K562 (cell line): Measurements from ENCODE around the gene FMOD. TPM values are rescaled to one million over a fixed set of nuclear protein-coding genes. Genes with fewer than 3 reads are reported as not detected.
A peak's percentile ranks its signal among the peaks of the same experiment; 100 is the strongest.

Experiments
- ARNT ChIP-seq, 2 experiments: fragments of 450-650 bp; IDR thresholded peaks; 2 replicates each; pipeline ENCODE4 v1.6.1; 2016; ENCODE audit warnings: mild to moderate bottlenecking in 1 of 2
- ATF7 ChIP-seq: fragments of 450-650 bp; IDR thresholded peaks from 2 replicates; pipeline ENCODE4 v1.7.1; 2014; ENCODE audit warnings: mild to moderate bottlenecking, moderate library complexity
- DPF2 ChIP-seq: fragments of 450-650 bp; IDR thresholded peaks from 2 replicates; pipeline ENCODE4 v1.6.1; 2016
- EP300 ChIP-seq: IDR thresholded peaks from 2 replicates; pipeline ENCODE4 v1.6.1; 2012; ENCODE audit warnings: low read length, improper control_type of control experiment
- ETV1 ChIP-seq: fragments of 450-650 bp; conservative IDR thresholded peaks from 2 replicates; pipeline ENCODE4 v1.6.1; 2016; ENCODE audit warnings: missing genetic modification characterization, control low read depth, low read depth, missing compliant biosample characterization
- GATAD2B ChIP-seq: fragments of 450-650 bp; IDR thresholded peaks from 2 replicates; pipeline ENCODE4 v1.6.1; 2017; ENCODE audit warnings: mild to moderate bottlenecking, borderline replicate concordance
- HDAC3 ChIP-seq: fragments of 450-650 bp; IDR thresholded peaks from 2 replicates; pipeline ENCODE4 v1.6.1; 2018; ENCODE audit warnings: borderline replicate concordance, mild to moderate bottlenecking, moderate library complexity; ENCODE audit not compliant: partially characterized antibody
- HIVEP1 ChIP-seq: fragments of 250-450 bp; sonication (Bioruptor Pico); IDR thresholded peaks from 2 replicates; pipeline ENCODE4 v1.4.0; 2020; ENCODE audit warnings: mild to moderate bottlenecking
- MBD2 ChIP-seq: sonication (generic); IDR thresholded peaks from 2 replicates; pipeline ENCODE4 v1.6.1; 2016; ENCODE audit warnings: low read depth, borderline replicate concordance
- MTF1 ChIP-seq: fragments of 250-450 bp; sonication (Bioruptor Pico); IDR thresholded peaks from 2 replicates; pipeline ENCODE4 v1.9.0; 2021; ENCODE audit warnings: moderate library complexity, mild to moderate bottlenecking, inconsistent platforms, borderline replicate concordance
- PPARD ChIP-seq: fragments of 250-450 bp; sonication (Bioruptor Pico); IDR thresholded peaks from 2 replicates; pipeline ENCODE4 v1.8.0; 2022; ENCODE audit warnings: inconsistent platforms, mild to moderate bottlenecking, moderate library complexity
- SMAD3 ChIP-seq: fragments of 450-650 bp; formaldehyde crosslinking; conservative IDR thresholded peaks from 2 replicates; pipeline ENCODE4 v1.4.0; 2020; ENCODE audit warnings: mild to moderate bottlenecking
- SMAD4 ChIP-seq: fragments of 250-450 bp; sonication (Bioruptor Pico); conservative IDR thresholded peaks from 2 replicates; pipeline ENCODE4 v1.8.0; 2021; ENCODE audit warnings: inconsistent platforms, mild to moderate bottlenecking, moderate library complexity
- SRSF1 ChIP-seq: fragments of 200-400 bp; formaldehyde crosslinking; IDR thresholded peaks from 2 replicates; pipeline ENCODE4 v1.6.1; 2017; ENCODE audit warnings: mild to moderate bottlenecking, low read depth, low read length, moderate library complexity
- TCF3 ChIP-seq: sonication (generic); formaldehyde crosslinking; IDR thresholded peaks from 2 replicates; pipeline ENCODE4 v1.4.0; 2020; ENCODE audit warnings: mild to moderate bottlenecking, missing genetic modification reagents
- XRCC3 ChIP-seq: fragments of 450-650 bp; IDR thresholded peaks from 2 replicates; pipeline ENCODE4 v1.6.1; 2017; ENCODE audit warnings: mild to moderate bottlenecking, moderate library complexity
- ZEB2 ChIP-seq: fragments of 450-650 bp; IDR thresholded peaks from 2 replicates; pipeline ENCODE4 v1.6.1; 2016
- ZNF551 ChIP-seq: fragments of 250-450 bp; sonication (Bioruptor Pico); IDR thresholded peaks from 2 replicates; pipeline ENCODE4 v1.5.0; 2021; ENCODE audit warnings: mild to moderate bottlenecking, moderate library complexity
- ZNF561 ChIP-seq: fragments of 450-650 bp; formaldehyde crosslinking; conservative IDR thresholded peaks from 2 replicates; pipeline ENCODE4 v1.4.0; 2020; ENCODE audit warnings: mild to moderate bottlenecking, moderate library complexity
- ZSCAN32 ChIP-seq: fragments of 450-650 bp; formaldehyde crosslinking; IDR thresholded peaks from 2 replicates; pipeline ENCODE4 v1.4.0; 2020; ENCODE audit warnings: mild to moderate bottlenecking, moderate library complexity
- polyA plus RNA-seq, 8 experiments: library from polyadenylated mRNA; depleted of rRNA in 4 of 8; stranded (reverse) in 5 of 8; unstranded in 3 of 8; fragments of >200 nt; fragmentation: Nextera tagmentation in 2 of 8; fragmentation: Illumina TruSeq in 1 of 8; extraction: Ambion mirVana in 2 of 8; extraction: Trizol in 1 of 8; gene quantifications; 2 replicates each; pipeline versions ENCODE4 v1.2.1 to v1.2.3, GENCODE V29; 2011 to 2014; ENCODE audit warnings: inconsistent platforms in 1 of 8, missing spikeins in 1 of 8
- total RNA-seq, 7 experiments: library from RNA; depleted of rRNA in 6 of 7; stranded (reverse); fragments of >200 nt in 6 of 7; fragmentation: Illumina TruSeq in 2 of 7; extraction: Trizol in 2 of 7; gene quantifications; 2 replicates each; pipeline versions ENCODE4 v1.2.1 to v1.2.3, GENCODE V29; 2011 to 2021; ENCODE audit warnings: low replicate concordance in 1 of 7
- TF ChIP-seq, protein P1 (sequence below): fragments of 250-450 bp; sonication (Bioruptor Pico); IDR thresholded peaks from 2 replicates; pipeline ENCODE4 v1.8.0; 2021; ENCODE audit warnings: mild to moderate bottlenecking, moderate library complexity
- TF ChIP-seq, protein P2 (sequence below), 2 experiments: fragments of 250-450 bp in 1 of 2; fragments of 450-650 bp in 1 of 2; sonication (Bioruptor Pico) in 1 of 2; IDR thresholded peaks; 2 replicates each; pipeline versions ENCODE4 v1.6.1 to v1.8.0; 2016 to 2021; ENCODE audit warnings: mild to moderate bottlenecking in 2 of 2, moderate library complexity in 2 of 2, missing compliant biosample characterization in 1 of 2, missing genetic modification characterization in 1 of 2
- TF ChIP-seq, protein P3 (sequence below): fragments of 250-450 bp; sonication (Bioruptor Pico); IDR thresholded peaks from 2 replicates; pipeline ENCODE4 v1.8.0; 2022; ENCODE audit warnings: inconsistent platforms
- TF ChIP-seq, protein P4 (sequence below): fragments of 450-650 bp; conservative IDR thresholded peaks from 2 replicates; pipeline ENCODE4 v1.6.1; 2016; ENCODE audit warnings: missing genetic modification characterization, low read depth, mild to moderate bottlenecking, control low read depth, missing compliant biosample characterization

Gene FMOD
- total and polyA plus RNA-seq, 9 of the 15 experiments (the other 6 are each of a cell fraction or from before 2014, with no cell fraction given): 0.03 to 0.13 (median 0.03) TPM; not detected in 6

DNA sequence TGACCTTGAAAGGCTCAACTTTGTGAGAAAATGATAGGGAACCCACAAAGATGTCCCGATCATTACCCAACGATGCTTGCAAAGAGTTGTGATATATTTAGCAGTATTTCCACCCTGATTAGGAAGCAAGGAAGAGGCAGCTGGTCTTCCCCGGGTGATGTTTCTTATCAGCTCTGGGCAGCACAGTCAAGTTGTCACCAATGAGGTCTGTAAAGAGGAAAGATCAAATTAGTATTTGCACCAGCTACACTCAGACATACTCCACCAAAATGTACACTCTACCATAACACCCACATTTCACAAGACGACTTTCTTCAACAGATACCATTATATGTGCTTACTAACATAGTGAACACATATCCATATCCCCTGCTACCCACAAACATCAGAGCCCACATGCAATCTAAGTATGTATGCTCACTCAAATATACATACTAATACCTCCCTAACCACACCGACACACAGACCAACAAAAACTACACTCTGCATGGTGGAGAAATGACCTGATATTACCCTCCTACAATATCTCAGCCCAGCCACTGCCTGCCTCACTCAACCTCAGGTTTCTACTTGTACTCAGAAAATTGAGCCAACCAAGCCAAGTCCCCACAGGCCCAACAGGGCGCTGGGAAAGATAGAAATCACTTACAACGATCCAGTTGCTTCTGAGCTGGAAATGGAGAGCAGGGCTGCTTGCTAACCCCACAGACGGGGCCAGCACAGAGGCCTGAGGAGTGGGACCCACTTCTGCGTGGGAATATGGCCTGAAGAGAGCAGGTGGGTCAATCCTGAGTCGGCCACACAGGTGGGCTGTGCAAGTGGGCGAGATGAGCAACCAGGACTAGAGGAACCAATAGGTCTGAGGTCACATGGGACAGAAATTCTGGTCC, 50.2 kb downstream of the FMOD start (continued):
- no peak for TF ChIP-seq ZSCAN32 (CRISPR knock-in tag)
- no peak for TF ChIP-seq SRSF1
- no peak for TF ChIP-seq ZNF551 (CRISPR knock-in tag)
- no peak for TF ChIP-seq XRCC3
- TF ChIP-seq MTF1 (CRISPR knock-in tag): no peak
- peak; percentile 75 to 87 for TF ChIP-seq ARNT (IDR thresholded peaks at IDR 0.05)
- TF ChIP-seq, protein P1, sequence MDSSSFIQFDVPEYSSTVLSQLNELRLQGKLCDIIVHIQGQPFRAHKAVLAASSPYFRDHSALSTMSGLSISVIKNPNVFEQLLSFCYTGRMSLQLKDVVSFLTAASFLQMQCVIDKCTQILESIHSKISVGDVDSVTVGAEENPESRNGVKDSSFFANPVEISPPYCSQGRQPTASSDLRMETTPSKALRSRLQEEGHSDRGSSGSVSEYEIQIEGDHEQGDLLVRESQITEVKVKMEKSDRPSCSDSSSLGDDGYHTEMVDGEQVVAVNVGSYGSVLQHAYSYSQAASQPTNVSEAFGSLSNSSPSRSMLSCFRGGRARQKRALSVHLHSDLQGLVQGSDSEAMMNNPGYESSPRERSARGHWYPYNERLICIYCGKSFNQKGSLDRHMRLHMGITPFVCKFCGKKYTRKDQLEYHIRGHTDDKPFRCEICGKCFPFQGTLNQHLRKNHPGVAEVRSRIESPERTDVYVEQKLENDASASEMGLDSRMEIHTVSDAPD (CRISPR knock-in tag): no peak
- no peak for TF ChIP-seq ZNF561 (CRISPR knock-in tag)
- peak; percentile 88; the same call in 1 of the 2 replicates for TF ChIP-seq SMAD3
- TF ChIP-seq MBD2: peak; percentile 71
- no peak; the same call in none of the 2 replicates for TF ChIP-seq ZEB2
- TF ChIP-seq GATAD2B: peak; percentile 1; the same call in 1 of the 2 replicates
- TF ChIP-seq DPF2: peak; percentile 94
- peak; percentile 98 for TF ChIP-seq TCF3
- peak; percentile 94 for TF ChIP-seq EP300
- peak; percentile 98 for TF ChIP-seq SMAD4 (CRISPR knock-in tag)
- TF ChIP-seq ATF7: peak; percentile 70
- TF ChIP-seq, protein P2, sequence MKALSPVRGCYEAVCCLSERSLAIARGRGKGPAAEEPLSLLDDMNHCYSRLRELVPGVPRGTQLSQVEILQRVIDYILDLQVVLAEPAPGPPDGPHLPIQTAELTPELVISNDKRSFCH (CRISPR knock-in tag; IDR thresholded peaks at IDR 0.05): no peak
- TF ChIP-seq, protein P2 (tag; IDR thresholded peaks at IDR 0.05): peak; percentile 68; the same call in 1 of the 2 replicates
- TF ChIP-seq, protein P3, sequence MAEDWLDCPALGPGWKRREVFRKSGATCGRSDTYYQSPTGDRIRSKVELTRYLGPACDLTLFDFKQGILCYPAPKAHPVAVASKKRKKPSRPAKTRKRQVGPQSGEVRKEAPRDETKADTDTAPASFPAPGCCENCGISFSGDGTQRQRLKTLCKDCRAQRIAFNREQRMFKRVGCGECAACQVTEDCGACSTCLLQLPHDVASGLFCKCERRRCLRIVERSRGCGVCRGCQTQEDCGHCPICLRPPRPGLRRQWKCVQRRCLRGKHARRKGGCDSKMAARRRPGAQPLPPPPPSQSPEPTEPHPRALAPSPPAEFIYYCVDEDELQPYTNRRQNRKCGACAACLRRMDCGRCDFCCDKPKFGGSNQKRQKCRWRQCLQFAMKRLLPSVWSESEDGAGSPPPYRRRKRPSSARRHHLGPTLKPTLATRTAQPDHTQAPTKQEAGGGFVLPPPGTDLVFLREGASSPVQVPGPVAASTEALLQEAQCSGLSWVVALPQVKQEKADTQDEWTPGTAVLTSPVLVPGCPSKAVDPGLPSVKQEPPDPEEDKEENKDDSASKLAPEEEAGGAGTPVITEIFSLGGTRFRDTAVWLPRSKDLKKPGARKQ (CRISPR knock-in tag): no peak
- peak; percentile 93 for TF ChIP-seq HDAC3
- TF ChIP-seq PPARD: no peak
- peak; percentile 74 for TF ChIP-seq ETV1 (tag)
- TF ChIP-seq, protein P4, sequence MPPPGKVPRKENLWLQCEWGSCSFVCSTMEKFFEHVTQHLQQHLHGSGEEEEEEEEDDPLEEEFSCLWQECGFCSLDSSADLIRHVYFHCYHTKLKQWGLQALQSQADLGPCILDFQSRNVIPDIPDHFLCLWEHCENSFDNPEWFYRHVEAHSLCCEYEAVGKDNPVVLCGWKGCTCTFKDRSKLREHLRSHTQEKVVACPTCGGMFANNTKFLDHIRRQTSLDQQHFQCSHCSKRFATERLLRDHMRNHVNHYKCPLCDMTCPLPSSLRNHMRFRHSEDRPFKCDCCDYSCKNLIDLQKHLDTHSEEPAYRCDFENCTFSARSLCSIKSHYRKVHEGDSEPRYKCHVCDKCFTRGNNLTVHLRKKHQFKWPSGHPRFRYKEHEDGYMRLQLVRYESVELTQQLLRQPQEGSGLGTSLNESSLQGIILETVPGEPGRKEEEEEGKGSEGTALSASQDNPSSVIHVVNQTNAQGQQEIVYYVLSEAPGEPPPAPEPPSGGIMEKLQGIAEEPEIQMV: no peak
- 0 out of 2 replicates have a peak, but pooled peaks have one; percentile 39 for TF ChIP-seq HIVEP1 (CRISPR knock-in tag)
